Uterus (tissue), 2 donors: ENCODE measurements around the gene ZNF608.

Source experiments
- CTCF ChIP-seq, 4 experiments: fragments of 200-600 bp in 2 of 4; fragments of 450-650 bp in 2 of 4; sonication (generic) in 2 of 4; IDR thresholded peaks; one replicate each; pipeline ENCODE4 v1.5.1; 2016 to 2019; ENCODE audit warnings: antibody characterized with exemption in 4 of 4, mild to moderate bottlenecking in 2 of 4, moderate library complexity in 1 of 4
- POLR2A ChIP-seq, 2 donors: fragments of 450-650 bp; IDR thresholded peaks; one replicate each; pipeline ENCODE4 v1.6.1; 2016; ENCODE audit warnings: antibody characterized with exemption in 2 of 2, mild to moderate bottlenecking in 1 of 2, moderate library complexity in 1 of 2

- TF ChIP-seq CTCF (IDR thresholded peaks at IDR 0.05) (no peak), POLR2A (IDR thresholded peaks at IDR 0.05) (no peak)
Measured at GRCh38 chr5:124705577-124705976, 40.9 kb downstream of the ZNF608 start.
